Tibial nerve (tissue), 3 donors: ENCODE data around the gene ESYT3.

Experiments used
- POLR2A ChIP-seq, 2 donors: fragments of 450-650 bp; IDR thresholded peaks; one replicate each; pipeline ENCODE4 v1.6.1; 2017; ENCODE audit warnings: antibody characterized with exemption in 2 of 2, mild to moderate bottlenecking in 2 of 2, moderate library complexity in 2 of 2
- TF ChIP-seq, protein P1 (sequence below), 5 experiments: fragments of 200-600 bp in 3 of 5; fragments of 450-650 bp in 2 of 5; sonication (generic) in 3 of 5; IDR thresholded peaks; one replicate each; pipeline ENCODE4 v1.5.1; 2016 to 2019; ENCODE audit warnings: antibody characterized with exemption in 5 of 5, mild to moderate bottlenecking in 3 of 5, moderate library complexity in 2 of 5

DNA sequence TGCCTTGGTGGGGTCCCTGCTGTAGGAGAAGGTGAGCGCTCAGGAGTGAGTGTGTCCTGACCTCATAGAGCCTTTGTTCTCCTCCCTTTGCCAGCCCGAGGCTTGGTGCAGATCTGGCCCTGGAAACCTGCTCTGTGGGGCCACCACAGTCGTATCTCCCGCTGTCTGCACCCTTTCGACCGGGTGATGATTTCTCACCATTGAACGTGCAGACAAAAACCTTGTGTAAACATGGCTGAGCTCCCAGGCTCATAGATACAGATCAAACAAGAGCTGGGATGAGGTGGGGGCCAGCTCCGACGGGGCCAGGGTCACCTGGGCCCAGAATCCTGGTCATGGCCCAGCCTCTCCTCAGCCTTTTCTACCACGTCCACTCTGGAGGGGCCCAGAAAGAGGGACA, 34.6 kb upstream of the ESYT3 start:
- TF ChIP-seq, protein P1, sequence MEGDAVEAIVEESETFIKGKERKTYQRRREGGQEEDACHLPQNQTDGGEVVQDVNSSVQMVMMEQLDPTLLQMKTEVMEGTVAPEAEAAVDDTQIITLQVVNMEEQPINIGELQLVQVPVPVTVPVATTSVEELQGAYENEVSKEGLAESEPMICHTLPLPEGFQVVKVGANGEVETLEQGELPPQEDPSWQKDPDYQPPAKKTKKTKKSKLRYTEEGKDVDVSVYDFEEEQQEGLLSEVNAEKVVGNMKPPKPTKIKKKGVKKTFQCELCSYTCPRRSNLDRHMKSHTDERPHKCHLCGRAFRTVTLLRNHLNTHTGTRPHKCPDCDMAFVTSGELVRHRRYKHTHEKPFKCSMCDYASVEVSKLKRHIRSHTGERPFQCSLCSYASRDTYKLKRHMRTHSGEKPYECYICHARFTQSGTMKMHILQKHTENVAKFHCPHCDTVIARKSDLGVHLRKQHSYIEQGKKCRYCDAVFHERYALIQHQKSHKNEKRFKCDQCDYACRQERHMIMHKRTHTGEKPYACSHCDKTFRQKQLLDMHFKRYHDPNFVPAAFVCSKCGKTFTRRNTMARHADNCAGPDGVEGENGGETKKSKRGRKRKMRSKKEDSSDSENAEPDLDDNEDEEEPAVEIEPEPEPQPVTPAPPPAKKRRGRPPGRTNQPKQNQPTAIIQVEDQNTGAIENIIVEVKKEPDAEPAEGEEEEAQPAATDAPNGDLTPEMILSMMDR (IDR thresholded peaks at IDR 0.05), result no peak
- TF ChIP-seq POLR2A (IDR thresholded peaks at IDR 0.05), result no peak
